Testis (tissue), 2 donors: ENCODE data around the gene ZNF576.

Experiments
- POLR2A ChIP-seq: fragments of 450-650 bp; IDR thresholded peaks from one replicate; pipeline ENCODE4 v1.6.1; 2017; ENCODE audit warnings: antibody characterized with exemption, mild to moderate bottlenecking, moderate library complexity
- TF ChIP-seq, protein P1 (sequence below), 3 experiments: fragments of 450-650 bp in 2 of 3; fragments of 200-600 bp in 1 of 3; sonication (generic) in 1 of 3; IDR thresholded peaks; one replicate each; pipeline ENCODE4 v1.5.1; 2016 to 2019; ENCODE audit warnings: antibody characterized with exemption in 3 of 3, mild to moderate bottlenecking in 2 of 3, moderate library complexity in 1 of 3

GRCh38 chr19:43638995-43639518 lies 42.7 kb downstream of the ZNF576 start:
- TF ChIP-seq, protein P1, sequence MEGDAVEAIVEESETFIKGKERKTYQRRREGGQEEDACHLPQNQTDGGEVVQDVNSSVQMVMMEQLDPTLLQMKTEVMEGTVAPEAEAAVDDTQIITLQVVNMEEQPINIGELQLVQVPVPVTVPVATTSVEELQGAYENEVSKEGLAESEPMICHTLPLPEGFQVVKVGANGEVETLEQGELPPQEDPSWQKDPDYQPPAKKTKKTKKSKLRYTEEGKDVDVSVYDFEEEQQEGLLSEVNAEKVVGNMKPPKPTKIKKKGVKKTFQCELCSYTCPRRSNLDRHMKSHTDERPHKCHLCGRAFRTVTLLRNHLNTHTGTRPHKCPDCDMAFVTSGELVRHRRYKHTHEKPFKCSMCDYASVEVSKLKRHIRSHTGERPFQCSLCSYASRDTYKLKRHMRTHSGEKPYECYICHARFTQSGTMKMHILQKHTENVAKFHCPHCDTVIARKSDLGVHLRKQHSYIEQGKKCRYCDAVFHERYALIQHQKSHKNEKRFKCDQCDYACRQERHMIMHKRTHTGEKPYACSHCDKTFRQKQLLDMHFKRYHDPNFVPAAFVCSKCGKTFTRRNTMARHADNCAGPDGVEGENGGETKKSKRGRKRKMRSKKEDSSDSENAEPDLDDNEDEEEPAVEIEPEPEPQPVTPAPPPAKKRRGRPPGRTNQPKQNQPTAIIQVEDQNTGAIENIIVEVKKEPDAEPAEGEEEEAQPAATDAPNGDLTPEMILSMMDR (IDR thresholded peaks at IDR 0.05) = no peak
- TF ChIP-seq POLR2A = no peak
